HG03095 (cell line): ENCODE results near the gene TADA2A.
"Not testable (repeated sequence)": the region's sequence is repeated elsewhere in the genome, so short reads cannot be mapped to it uniquely, and the experiment has no call there.

ENCODE experiments used
- ATAC-seq: cut with Tn5 transposase; IDR thresholded peaks from one replicate; pipeline ENCODE4 v1.9.1; 2021; ENCODE audit warnings: moderate library complexity; ENCODE audit not compliant: unreplicated experiment

TADA2A gene

GRCh38 chr17:37399265-37399803, 7.4 kb upstream of the TADA2A start:
- ATAC-seq = no peak

- ATAC-seq = no peak
These were observed 6.2 kb upstream of the TADA2A start for GRCh38 chr17:37400505-37400904.

GRCh38 chr17:37405522-37405921, 1.2 kb upstream of the TADA2A start:
- ATAC-seq = not testable (repeated sequence)

- ATAC-seq = no peak
These were observed 591 bp upstream of the TADA2A start for GRCh38 chr17:37405955-37406634.

GRCh38 chr17:37408145-37408479, 1.4 kb downstream of the TADA2A start:
- not testable (repeated sequence) for ATAC-seq

GRCh38 chr17:37410357-37410756, 3.7 kb downstream of the TADA2A start:
- ATAC-seq = no peak

GRCh38 chr17:37413875-37414519, 7.3 kb downstream of the TADA2A start:
- no peak for ATAC-seq

- no peak for ATAC-seq
These were observed 11.2 kb downstream of the TADA2A start for GRCh38 chr17:37417852-37418251.

- no peak for ATAC-seq
These were observed 16.4 kb downstream of the TADA2A start for GRCh38 chr17:37422971-37423625.

GRCh38 chr17:37425268-37425667, 18.6 kb downstream of the TADA2A start:
- no peak for ATAC-seq

- no peak for ATAC-seq
These were observed 22.4 kb downstream of the TADA2A start for GRCh38 chr17:37429039-37429438.

- no peak for ATAC-seq
These were observed 22.8 kb downstream of the TADA2A start for GRCh38 chr17:37429453-37429852.

- no peak for ATAC-seq
These were observed 23.5 kb downstream of the TADA2A start for GRCh38 chr17:37430051-37430627.

GRCh38 chr17:37432671-37433070, 26.0 kb downstream of the TADA2A start:
- ATAC-seq = no peak

- ATAC-seq = no peak
These were observed 31.5 kb downstream of the TADA2A start for GRCh38 chr17:37438141-37438540.

GRCh38 chr17:37440424-37440823, 33.7 kb downstream of the TADA2A start:
- no peak for ATAC-seq

- not testable (repeated sequence) for ATAC-seq
These were observed 34.8 kb downstream of the TADA2A start for GRCh38 chr17:37441369-37442014.

- ATAC-seq = no peak
These were observed 39.3 kb downstream of the TADA2A start for GRCh38 chr17:37446027-37446426.

- no peak for ATAC-seq
These were observed 41.0 kb downstream of the TADA2A start for GRCh38 chr17:37447641-37448040.

- no peak for ATAC-seq
These were observed 43.4 kb downstream of the TADA2A start for GRCh38 chr17:37450112-37450511.

GRCh38 chr17:37457801-37458200, 51.1 kb downstream of the TADA2A start:
- not testable (repeated sequence) for ATAC-seq
